Rectal smooth muscle tissue (tissue), 1 donor: ENCODE measurements around the gene NUP58.
"Not testable (repeated sequence)": the region's sequence is repeated elsewhere in the genome, so short reads cannot be mapped to it uniquely, and the experiment has no call there.

Experiments
- H3K27ac ChIP-seq: one replicate; pipeline ENCODE4 v1.7.0; 2013; ENCODE audit warnings: low read depth, low read length, inconsistent platforms
- H3K27me3 ChIP-seq: one replicate; pipeline ENCODE4 v1.7.0; 2013; ENCODE audit warnings: low read length; ENCODE audit not compliant: control insufficient read depth, insufficient read depth
- H3K36me3 ChIP-seq: one replicate; pipeline ENCODE4 v1.7.0; 2013; ENCODE audit warnings: low read length; ENCODE audit not compliant: control insufficient read depth, insufficient read depth
- H3K4me1 ChIP-seq: one replicate; pipeline ENCODE4 v1.7.0; 2013; ENCODE audit warnings: low read length; ENCODE audit not compliant: control insufficient read depth, insufficient read depth
- H3K4me3 ChIP-seq: one replicate; pipeline ENCODE4 v1.7.0; 2013; ENCODE audit warnings: low read length
- H3K9ac ChIP-seq: one replicate; pipeline ENCODE4 v1.7.0; 2013; ENCODE audit warnings: low read length

NUP58 gene

DNA sequence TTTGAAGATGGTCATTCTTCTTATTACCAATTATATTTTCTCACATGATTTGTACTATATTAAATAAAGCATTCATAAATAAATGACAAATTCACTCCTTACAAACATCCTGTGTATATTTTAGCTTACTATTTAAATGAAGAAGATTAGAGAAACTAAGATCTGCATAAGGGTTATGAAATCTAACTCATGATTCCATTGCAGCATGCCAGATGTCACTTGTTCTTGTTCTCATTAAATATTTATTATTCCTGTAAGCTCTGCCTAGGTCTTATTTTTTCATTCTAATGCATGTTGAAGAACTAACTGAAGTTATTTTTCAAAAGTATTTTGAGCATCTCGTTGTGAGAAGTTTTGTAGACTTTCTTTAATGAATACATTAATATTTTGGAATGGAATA, 18.3 kb downstream of the NUP58 start:
- Histone ChIP-seq H3K27ac (no peak overlapping the region), H3K4me3 (no peak overlapping the region), H3K27me3 (no peaks in the 10 kb centered on the region), H3K4me1 (no peaks in the 10 kb centered on the region), H3K36me3 (peaks cover 11% of the 10 kb centered on the region), H3K9ac (no peak overlapping the region)

DNA sequence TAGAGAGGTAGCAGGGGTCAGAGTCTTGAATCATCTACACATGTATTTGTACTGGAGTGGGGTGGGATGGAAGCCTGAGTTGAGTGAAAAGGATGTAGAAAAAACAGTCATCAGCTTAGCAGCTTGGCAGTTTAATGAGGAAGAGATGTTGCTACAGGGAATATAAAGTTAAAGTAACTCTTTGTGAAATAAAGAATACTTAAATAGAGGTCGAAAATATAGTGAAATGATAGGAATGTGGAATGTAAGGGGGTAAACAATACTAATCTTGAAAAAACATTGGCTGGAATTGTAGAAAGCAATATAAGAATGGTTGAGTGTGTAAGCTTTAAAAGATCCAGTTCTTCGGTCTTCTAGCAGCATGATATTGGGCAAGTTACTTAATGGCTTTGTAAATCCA, 22.7 kb downstream of the NUP58 start:
- Histone ChIP-seq H3K4me3 (no peak overlapping the region), H3K9ac (no peak overlapping the region), H3K27me3 (no peaks in the 10 kb centered on the region), H3K4me1 (no peaks in the 10 kb centered on the region), H3K27ac (no peak overlapping the region), H3K36me3 (peaks cover 2% of the 10 kb centered on the region)

DNA sequence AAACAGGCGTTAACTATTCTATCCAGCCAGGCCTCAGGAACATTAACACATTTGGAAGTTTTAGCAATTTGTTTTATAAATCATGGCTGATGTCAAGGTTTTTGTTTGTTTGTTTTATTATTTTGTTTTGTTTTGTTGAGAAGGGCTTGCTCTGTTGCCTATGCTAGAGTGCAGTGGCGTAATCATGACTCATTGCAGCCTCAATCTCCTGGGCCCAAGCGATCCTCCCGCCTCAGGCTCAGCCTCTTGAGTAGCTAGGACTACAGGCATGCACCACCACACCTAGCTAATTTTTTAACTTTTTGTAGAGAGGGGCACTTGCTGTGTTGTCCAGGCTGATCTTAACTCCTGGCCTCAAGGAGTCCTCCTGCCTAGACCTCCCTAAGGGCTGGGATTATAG, 28.3 kb downstream of the NUP58 start:
- no peak overlapping the region for H3K9ac ChIP-seq
- peaks cover 16% of the 10 kb centered on the region for H3K36me3 ChIP-seq
- no peaks in the 10 kb centered on the region for H3K4me1 ChIP-seq

DNA sequence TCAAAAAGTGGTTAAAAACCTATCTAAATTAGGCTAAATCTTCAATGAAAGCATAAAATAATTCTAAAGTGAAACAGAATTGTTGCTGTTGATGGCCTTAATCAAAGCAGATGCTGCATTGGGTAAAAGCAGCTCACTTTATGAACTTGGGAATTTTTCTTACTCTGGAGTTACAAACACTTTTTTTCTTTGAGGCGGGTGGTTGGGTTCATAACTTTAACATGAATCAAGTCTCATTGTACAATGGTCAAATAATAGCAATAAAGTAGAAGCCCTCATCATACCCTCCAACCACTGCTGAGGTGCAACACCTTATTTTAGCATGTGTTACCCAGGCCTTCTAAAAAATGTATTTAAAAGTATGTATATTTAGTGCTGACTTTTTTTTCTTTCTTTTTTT, 29.1 kb downstream of the NUP58 start:
- Histone ChIP-seq H3K4me1 (no peaks in the 10 kb centered on the region), H3K27me3 (no peaks in the 10 kb centered on the region), H3K4me3 (no peak overlapping the region), H3K9ac (no peak overlapping the region), H3K36me3 (peaks cover 16% of the 10 kb centered on the region), H3K27ac (no peak overlapping the region)

More for the DNA sequence above, 28.3 kb downstream of the NUP58 start:
- no peak overlapping the region for H3K27ac ChIP-seq
- H3K27me3 ChIP-seq = no peaks in the 10 kb centered on the region
- H3K4me3 ChIP-seq = no peak overlapping the region

DNA sequence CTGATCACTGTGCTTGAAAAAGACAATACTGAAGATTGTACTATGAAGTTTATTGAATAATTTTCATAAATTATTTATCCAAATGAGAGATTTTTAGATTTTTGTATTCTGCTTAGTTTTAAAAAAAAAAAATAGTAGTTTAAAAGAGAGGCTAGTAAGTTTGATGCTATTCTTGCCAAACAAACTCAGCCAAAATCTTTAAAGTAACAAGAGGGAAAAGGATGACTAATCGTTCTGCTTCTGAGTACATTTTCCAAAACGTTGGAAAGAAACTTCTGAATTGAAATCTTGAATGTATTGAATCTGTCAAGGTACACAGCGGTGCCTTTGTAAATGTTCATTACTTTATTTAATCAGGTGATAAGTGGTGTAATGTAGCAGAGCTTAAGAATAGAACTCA, 34.4 kb downstream of the NUP58 start:
- H3K27me3 ChIP-seq = no peaks in the 10 kb centered on the region
- H3K9ac ChIP-seq = no peak overlapping the region
- H3K36me3 ChIP-seq = peaks cover 12% of the 10 kb centered on the region
- H3K4me3 ChIP-seq = no peak overlapping the region
- H3K27ac ChIP-seq = no peak overlapping the region
- H3K4me1 ChIP-seq = no peaks in the 10 kb centered on the region

DNA sequence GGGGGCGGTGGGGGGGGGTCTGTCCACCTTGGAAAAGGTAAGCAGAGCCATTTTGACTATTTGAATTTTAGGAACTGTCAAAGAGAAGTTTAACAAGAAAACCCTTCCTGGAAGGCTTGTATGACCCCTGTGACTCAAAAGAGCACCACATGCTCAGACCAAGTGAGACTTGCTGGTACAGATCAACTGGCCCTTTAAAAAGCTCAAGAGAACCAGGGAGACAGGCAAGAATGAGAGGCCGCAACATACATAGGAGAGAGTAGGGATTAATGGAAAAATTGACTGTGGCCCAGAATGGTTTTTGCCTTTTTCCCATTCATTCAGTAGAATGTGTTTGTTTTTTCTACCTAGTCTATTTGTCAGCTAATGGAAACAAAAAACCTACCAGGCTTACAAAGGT, 44.2 kb downstream of the NUP58 start:
- no peak overlapping the region for H3K27ac ChIP-seq
- H3K36me3 ChIP-seq = no peaks in the 10 kb centered on the region
- no peaks in the 10 kb centered on the region for H3K4me1 ChIP-seq

DNA sequence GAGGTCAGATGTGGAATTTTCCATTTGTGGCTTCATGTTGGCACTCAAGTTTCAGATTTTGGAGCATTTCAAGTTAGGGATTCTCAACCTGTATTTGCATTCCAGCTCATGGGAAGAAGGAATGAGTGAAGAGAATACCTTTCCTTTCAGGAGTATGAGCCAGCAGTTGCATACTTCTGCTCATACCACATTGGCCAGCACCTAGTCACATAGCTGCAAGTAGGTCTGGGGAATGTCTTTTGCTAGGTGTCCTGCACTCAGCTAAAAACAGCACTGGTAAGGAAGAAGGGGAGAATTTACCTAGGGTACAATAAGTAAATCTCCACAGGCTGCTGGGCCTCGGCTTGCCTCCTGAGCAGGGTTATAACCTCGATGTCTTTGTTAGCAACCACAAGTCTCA, 45.7 kb downstream of the NUP58 start:
- H3K4me1 ChIP-seq = no peaks in the 10 kb centered on the region
- no peaks in the 10 kb centered on the region for H3K27me3 ChIP-seq
- no peaks in the 10 kb centered on the region for H3K36me3 ChIP-seq
- no peak overlapping the region for H3K9ac ChIP-seq
- no peak overlapping the region for H3K27ac ChIP-seq
- no peak overlapping the region for H3K4me3 ChIP-seq

More for the DNA sequence above, 44.2 kb downstream of the NUP58 start:
- Histone ChIP-seq H3K27me3 (no peaks in the 10 kb centered on the region), H3K9ac (no peak overlapping the region), H3K4me3 (no peak overlapping the region)

DNA sequence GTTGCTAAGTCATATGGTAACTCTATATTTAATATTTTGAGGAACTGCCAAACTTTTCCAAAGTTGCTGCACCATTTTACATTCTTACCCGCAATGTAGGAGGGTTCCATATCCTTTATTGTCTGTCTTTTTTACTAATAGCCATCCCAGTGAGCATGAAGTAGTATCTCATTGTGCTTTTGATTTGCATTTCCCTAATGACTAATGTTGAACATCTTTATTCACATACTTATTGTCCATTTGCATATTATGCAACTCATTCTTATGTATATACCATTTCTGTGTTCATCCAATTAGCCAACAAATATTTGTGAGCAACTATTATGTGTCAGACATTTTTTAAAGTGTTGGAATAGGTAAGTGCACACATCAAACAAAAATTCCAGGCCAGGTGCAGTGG, 50.0 kb downstream of the NUP58 start:
- no peaks in the 10 kb centered on the region for H3K4me1 ChIP-seq
- no peak overlapping the region for H3K4me3 ChIP-seq
- no peak overlapping the region for H3K9ac ChIP-seq
- no peaks in the 10 kb centered on the region for H3K27me3 ChIP-seq
- H3K27ac ChIP-seq = no peak overlapping the region
- H3K36me3 ChIP-seq = no peaks in the 10 kb centered on the region

DNA sequence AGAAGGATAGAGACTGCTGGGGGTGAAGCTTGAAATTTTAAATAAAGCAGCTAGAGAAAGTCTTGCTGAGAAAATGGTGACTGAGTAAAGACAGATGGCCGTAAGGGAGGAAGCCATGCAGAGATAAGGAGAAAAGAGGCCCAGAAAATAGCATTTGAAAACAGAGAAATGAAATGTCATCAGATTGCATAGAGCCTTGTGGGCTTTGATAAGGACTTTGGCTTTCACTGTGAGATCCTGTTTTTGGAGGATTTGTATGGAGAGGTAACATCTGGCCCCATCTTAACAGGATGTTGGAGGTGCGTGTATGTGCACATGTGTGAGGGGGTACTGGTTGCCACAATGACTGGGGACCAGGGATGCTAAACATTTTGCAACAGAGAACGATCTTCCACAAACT, 50.8 kb downstream of the NUP58 start:
- Histone ChIP-seq H3K27me3 (no peaks in the 10 kb centered on the region), H3K4me3 (no peak overlapping the region), H3K9ac (no peak overlapping the region), H3K27ac (no peak overlapping the region), H3K36me3 (no peaks in the 10 kb centered on the region), H3K4me1 (no peaks in the 10 kb centered on the region)

DNA sequence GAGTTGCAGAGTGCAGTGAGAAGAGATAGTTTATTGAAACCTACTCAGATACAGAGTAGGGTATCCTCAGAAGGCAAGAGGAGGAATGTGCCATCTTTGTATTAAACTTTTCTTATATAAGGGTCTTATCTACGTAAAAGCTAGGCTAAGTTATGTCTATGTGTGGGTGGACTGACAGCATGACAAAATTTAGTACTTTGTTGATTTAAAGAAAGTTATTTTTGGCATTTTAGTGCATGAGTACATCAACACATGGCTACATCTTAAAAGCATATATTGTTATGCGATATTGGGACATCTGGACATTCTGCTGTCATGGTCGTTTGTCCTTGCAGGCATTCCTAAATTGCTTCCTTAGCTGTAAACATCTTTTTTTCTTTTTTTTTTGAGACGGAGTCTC, 51.4 kb downstream of the NUP58 start:
- Histone ChIP-seq H3K4me3 (no peak overlapping the region), H3K36me3 (no peaks in the 10 kb centered on the region), H3K27me3 (no peaks in the 10 kb centered on the region), H3K27ac (no peak overlapping the region), H3K4me1 (no peaks in the 10 kb centered on the region), H3K9ac (no peak overlapping the region)

DNA sequence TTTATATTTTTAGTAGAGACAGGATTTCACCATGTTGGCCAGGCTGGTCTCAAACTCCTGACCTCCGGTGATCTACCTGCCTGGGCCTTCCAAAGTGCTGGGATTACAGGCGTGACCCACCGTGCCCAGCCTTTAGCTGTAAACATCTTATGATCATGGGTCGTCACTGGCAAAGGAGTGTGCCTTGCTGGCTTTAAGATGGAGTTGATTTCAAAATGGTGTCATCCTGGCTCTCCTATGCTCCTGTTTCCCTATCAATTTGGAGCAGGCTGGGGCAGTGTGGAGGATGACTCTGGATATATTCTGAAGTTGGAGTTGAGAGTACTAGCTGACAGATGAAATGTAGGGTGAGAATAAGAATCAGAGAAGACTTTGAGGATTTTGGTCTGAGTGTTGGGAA, 51.9 kb downstream of the NUP58 start:
- Histone ChIP-seq H3K36me3 (no peaks in the 10 kb centered on the region), H3K27ac (no peak overlapping the region), H3K4me1 (no peaks in the 10 kb centered on the region), H3K4me3 (no peak overlapping the region), H3K9ac (no peak overlapping the region), H3K27me3 (no peaks in the 10 kb centered on the region)

DNA sequence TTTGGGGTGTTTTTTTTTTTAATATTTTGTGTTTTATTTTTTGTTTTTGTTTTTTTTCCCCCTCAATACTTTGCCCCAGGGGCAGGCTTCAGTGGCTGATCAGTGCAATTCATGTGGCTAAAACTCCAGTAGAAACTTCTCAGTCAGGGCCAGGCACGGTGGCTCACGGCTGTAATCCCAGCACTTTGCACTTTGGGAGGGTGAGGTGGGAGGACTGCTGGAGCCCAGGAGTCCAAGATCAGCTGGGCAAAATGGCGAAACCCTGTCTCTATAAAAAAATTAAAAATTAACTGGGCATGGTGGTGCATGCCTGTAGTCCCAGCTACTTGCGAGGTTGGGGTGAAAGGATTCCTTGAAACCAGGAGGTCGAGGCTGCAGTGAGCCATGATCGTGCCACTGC, 53.0 kb downstream of the NUP58 start:
- Histone ChIP-seq H3K27me3 (no peaks in the 10 kb centered on the region), H3K4me1 (no peaks in the 10 kb centered on the region), H3K27ac (no peak overlapping the region), H3K9ac (no peak overlapping the region), H3K4me3 (no peak overlapping the region), H3K36me3 (no peaks in the 10 kb centered on the region)

DNA sequence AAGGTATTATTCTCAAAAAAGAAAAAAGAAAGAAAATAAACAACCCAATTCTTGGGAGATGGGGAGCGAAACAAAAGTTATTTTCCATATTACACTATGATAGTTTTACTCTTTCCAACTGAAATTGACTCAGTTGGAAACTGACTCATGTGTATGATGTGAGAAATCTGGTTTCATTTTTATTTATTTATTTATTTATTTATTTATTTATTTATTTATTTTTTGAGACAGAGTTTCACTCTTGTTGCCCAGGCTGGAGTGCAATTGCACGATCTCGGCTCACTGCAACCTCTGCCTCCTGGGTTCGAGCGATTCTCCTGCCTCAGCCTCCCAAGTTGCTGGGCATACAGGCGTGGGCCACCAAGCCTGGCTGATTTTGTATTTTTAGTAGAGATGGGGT, 59.0 kb downstream of the NUP58 start:
- not testable (repeated sequence) for H3K36me3 ChIP-seq, H3K4me3 ChIP-seq, H3K4me1 ChIP-seq, H3K9ac ChIP-seq, H3K27ac ChIP-seq, H3K27me3 ChIP-seq
